Spleen (tissue), 7 donors: ENCODE measurements around the gene BBS9.

Experiments used
- POLR2A ChIP-seq, 3 donors: fragments of 450-650 bp; IDR thresholded peaks; one replicate each; pipeline ENCODE4 v1.5.1; 2017; ENCODE audit warnings: antibody characterized with exemption in 3 of 3, mild to moderate bottlenecking in 1 of 3
- POLR2AphosphoS5 ChIP-seq, 3 donors: sonication (generic); formaldehyde crosslinking; IDR thresholded peaks; one replicate each; pipeline ENCODE4 v1.5.1; 2017; ENCODE audit warnings: antibody characterized with exemption in 3 of 3
- TF ChIP-seq, protein P1 (sequence below), 11 experiments: fragments of 200-600 bp in 7 of 11; fragments of 450-650 bp in 4 of 11; sonication (generic) in 4 of 11; IDR thresholded peaks in 8 of 11; conservative IDR thresholded peaks in 3 of 11; 1 replicate in 7 of 11; 2 replicates in 4 of 11; pipeline versions ENCODE4 v1.4.0 to v1.8.0; 2016 to 2021; ENCODE audit warnings: antibody characterized with exemption in 11 of 11, inconsistent platforms in 4 of 11, mild to moderate bottlenecking in 1 of 11
- donor health status: DM: no; HTN: no; CAD: no; lungs with moderate emphysema.
- donor health status: DM: no; HTN: no; CAD: no.
- donor health status: DM: no; HTN: no; CAD: no.

DNA sequence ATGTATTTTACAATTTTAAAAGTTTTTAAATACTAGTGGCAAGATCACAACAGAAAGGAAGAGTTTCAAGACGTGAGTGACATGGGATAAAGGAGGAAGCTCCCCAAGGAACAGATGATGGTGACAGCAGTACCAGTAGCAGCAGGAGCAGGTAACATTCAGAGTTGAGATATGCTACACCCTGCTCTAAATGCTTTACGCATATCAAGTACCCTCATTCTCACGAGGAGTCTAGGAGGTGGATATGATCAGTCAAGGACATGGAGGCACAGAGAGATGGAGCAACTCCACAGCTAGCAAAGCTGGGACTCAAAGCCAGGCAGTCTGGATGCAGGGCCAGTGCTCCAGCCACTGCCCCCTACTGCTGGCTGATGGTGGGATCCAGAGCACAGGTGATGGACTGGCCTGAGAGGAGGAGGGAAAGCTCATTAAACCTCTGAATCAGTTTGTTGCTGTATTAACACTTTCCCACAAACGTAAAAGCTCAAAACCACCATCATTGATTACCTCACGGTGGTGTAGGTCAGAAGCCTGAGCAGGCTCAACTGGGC, 37.6 kb upstream of the BBS9 start:
- TF ChIP-seq, protein P1, sequence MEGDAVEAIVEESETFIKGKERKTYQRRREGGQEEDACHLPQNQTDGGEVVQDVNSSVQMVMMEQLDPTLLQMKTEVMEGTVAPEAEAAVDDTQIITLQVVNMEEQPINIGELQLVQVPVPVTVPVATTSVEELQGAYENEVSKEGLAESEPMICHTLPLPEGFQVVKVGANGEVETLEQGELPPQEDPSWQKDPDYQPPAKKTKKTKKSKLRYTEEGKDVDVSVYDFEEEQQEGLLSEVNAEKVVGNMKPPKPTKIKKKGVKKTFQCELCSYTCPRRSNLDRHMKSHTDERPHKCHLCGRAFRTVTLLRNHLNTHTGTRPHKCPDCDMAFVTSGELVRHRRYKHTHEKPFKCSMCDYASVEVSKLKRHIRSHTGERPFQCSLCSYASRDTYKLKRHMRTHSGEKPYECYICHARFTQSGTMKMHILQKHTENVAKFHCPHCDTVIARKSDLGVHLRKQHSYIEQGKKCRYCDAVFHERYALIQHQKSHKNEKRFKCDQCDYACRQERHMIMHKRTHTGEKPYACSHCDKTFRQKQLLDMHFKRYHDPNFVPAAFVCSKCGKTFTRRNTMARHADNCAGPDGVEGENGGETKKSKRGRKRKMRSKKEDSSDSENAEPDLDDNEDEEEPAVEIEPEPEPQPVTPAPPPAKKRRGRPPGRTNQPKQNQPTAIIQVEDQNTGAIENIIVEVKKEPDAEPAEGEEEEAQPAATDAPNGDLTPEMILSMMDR (IDR thresholded peaks at IDR 0.05 in 8 of 11, conservative IDR thresholded peaks at IDR 0.05 in 3 of 11): no peak
- no peak for TF ChIP-seq POLR2AphosphoS5 (IDR thresholded peaks at IDR 0.05)
- TF ChIP-seq POLR2A (IDR thresholded peaks at IDR 0.05): no peak
